K562 (cell line): ENCODE results near the gene LIF. TPM values are rescaled to one million over a fixed set of nuclear protein-coding genes. Genes with fewer than 3 reads are reported as not detected.
A peak's percentile ranks its signal among the peaks of the same experiment; 100 is the strongest.

Experiments
- ATF3 ChIP-seq, 2 experiments: fragments of 450-650 bp in 1 of 2; sonication (generic) in 1 of 2; formaldehyde crosslinking in 1 of 2; IDR thresholded peaks in 1 of 2; conservative IDR thresholded peaks in 1 of 2; 2 replicates each; pipeline versions ENCODE4 v1.6.1 to v1.8.1; 2016 to 2023; ENCODE audit warnings: mild to moderate bottlenecking in 2 of 2, moderate library complexity in 2 of 2, inconsistent platforms in 1 of 2, missing genetic modification reagents in 1 of 2
- CCNT2 ChIP-seq: IDR thresholded peaks from 2 replicates; pipeline ENCODE4 v1.6.1; 2011; ENCODE audit warnings: borderline replicate concordance, low read depth, mild to moderate bottlenecking, moderate library complexity, mixed read lengths, low read length; ENCODE audit not compliant: insufficient read length; ENCODE audit errors: extremely low read depth
- CUX1 ChIP-seq: fragments of 200-800 bp; sonication (Bioruptor generic); IDR thresholded peaks from 2 replicates; pipeline ENCODE4 v1.6.1; 2016; ENCODE audit warnings: missing genetic modification characterization, missing compliant biosample characterization
- DMBX1 ChIP-seq: fragments of 250-450 bp; sonication (Bioruptor Pico); IDR thresholded peaks from 2 replicates; pipeline ENCODE4 v1.8.0; 2022; ENCODE audit warnings: inconsistent platforms, mild to moderate bottlenecking, moderate library complexity, borderline replicate concordance
- EHMT2 ChIP-seq: fragments of 450-650 bp; IDR thresholded peaks from 2 replicates; pipeline ENCODE4 v1.6.1; 2018; ENCODE audit warnings: antibody characterized with exemption
- JUNB ChIP-seq: fragments of 450-650 bp; formaldehyde crosslinking; conservative IDR thresholded peaks from 2 replicates; pipeline ENCODE4 v1.4.0; 2020; ENCODE audit warnings: mild to moderate bottlenecking
- L3MBTL2 ChIP-seq: fragments of 450-650 bp; IDR thresholded peaks from 2 replicates; pipeline ENCODE4 v1.6.1; 2016; ENCODE audit warnings: mild to moderate bottlenecking, moderate library complexity
- LCOR ChIP-seq: sonication (generic); formaldehyde crosslinking; IDR thresholded peaks from 2 replicates; pipeline ENCODE4 v1.8.0; 2022; ENCODE audit warnings: mild to moderate bottlenecking, missing genetic modification reagents
- MEF2A ChIP-seq: IDR thresholded peaks from 2 replicates; pipeline ENCODE4 v1.6.1; 2011; ENCODE audit warnings: low read depth, mild to moderate bottlenecking, low read length, moderate library complexity; ENCODE audit not compliant: control insufficient read depth
- NCOA4 ChIP-seq: fragments of 450-650 bp; IDR thresholded peaks from 2 replicates; pipeline ENCODE4 v1.6.1; 2018; ENCODE audit warnings: mild to moderate bottlenecking; ENCODE audit not compliant: partially characterized antibody
- NR4A1 ChIP-seq, 2 experiments: fragments of 250-450 bp in 1 of 2; fragments of 450-650 bp in 1 of 2; sonication (Bioruptor Pico) in 1 of 2; IDR thresholded peaks; 2 replicates each; pipeline versions ENCODE4 v1.4.0 to v1.6.1; 2016 to 2020; ENCODE audit warnings: mild to moderate bottlenecking in 2 of 2, missing compliant biosample characterization in 1 of 2, missing genetic modification characterization in 1 of 2, moderate library complexity in 1 of 2
- TRIM24 ChIP-seq, 2 experiments: fragments of 450-650 bp; IDR thresholded peaks; 2 replicates each; pipeline ENCODE4 v1.6.1; 2016
- ZNF347 ChIP-seq: fragments of 450-650 bp; formaldehyde crosslinking; IDR thresholded peaks from 2 replicates; pipeline ENCODE4 v1.4.0; 2020; ENCODE audit warnings: low read depth, mild to moderate bottlenecking, moderate library complexity
- ZNF444 ChIP-seq: fragments of 250-450 bp; sonication (Bioruptor Pico); IDR thresholded peaks from 2 replicates; pipeline ENCODE4 v1.4.0; 2020; ENCODE audit warnings: mild to moderate bottlenecking, moderate library complexity
- ZNF589 ChIP-seq: fragments of 200-800 bp; sonication (Bioruptor generic); IDR thresholded peaks from 2 replicates; pipeline ENCODE4 v1.6.1; 2016; ENCODE audit warnings: low read depth, missing genetic modification characterization, missing compliant biosample characterization
- polyA plus RNA-seq, 8 experiments: library from polyadenylated mRNA; depleted of rRNA in 4 of 8; stranded (reverse) in 5 of 8; unstranded in 3 of 8; fragments of >200 nt; fragmentation: Nextera tagmentation in 2 of 8; fragmentation: Illumina TruSeq in 1 of 8; extraction: Ambion mirVana in 2 of 8; extraction: Trizol in 1 of 8; gene quantifications; 2 replicates each; pipeline versions ENCODE4 v1.2.1 to v1.2.3, GENCODE V29; 2011 to 2014; ENCODE audit warnings: inconsistent platforms in 1 of 8, missing spikeins in 1 of 8
- total RNA-seq, 7 experiments: library from RNA; depleted of rRNA in 6 of 7; stranded (reverse); fragments of >200 nt in 6 of 7; fragmentation: Illumina TruSeq in 2 of 7; extraction: Trizol in 2 of 7; gene quantifications; 2 replicates each; pipeline versions ENCODE4 v1.2.1 to v1.2.3, GENCODE V29; 2011 to 2021; ENCODE audit warnings: low replicate concordance in 1 of 7
- TF ChIP-seq, protein P1 (sequence below), 2 experiments: fragments of 150-350 bp in 1 of 2; IDR thresholded peaks; 2 replicates each; pipeline ENCODE4 v1.6.1; 2012 to 2016; ENCODE audit warnings: low read depth in 2 of 2, low read length in 2 of 2, mild to moderate bottlenecking in 1 of 2, moderate library complexity in 1 of 2

The LIF gene
- total and polyA plus RNA-seq, 9 of the 15 experiments (the other 6 are each of a cell fraction or from before 2014, with no cell fraction given), result 0.05 to 0.39 (median 0.18) TPM; not detected in 3

DNA sequence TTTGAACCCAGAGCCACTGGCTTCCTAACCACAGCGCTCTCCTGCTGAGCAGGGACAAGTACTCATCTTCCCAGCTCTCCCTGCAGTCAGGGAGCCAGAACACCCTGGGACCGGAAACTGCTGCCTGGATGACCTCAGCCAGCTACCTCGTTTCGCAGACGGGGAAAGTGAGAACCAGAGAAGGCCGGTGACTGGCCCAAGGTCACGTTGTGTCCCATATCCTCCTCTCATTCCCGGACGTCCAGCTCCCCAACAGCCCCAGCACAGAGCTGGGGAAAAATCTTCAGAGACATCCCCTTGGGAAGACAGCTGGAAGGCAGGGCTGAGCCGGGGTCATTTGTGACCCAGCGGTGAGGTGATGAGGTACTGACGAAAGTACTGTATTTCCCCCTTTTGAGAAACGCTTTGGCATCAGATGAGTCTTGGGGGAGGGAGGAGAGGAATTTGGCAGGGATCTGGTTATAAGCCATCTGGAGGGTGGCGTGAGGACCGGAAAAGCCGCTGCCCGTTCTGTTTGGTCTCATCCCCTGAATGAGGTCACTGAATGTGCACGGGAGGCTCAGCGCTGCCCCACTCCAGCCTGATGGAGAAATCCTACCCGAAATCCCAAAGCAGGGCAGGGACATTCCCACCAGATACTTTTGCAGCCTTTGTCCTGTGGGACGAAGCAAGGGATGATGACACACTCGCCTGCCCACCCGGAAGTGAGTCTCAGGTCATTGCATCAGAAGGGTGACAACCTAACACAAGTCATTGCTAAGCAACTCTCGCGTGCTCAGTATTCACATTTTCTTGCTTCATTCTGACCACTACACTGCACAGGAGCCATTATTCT, 41.1 kb downstream of the LIF start (continued):
- TF ChIP-seq, protein P1, sequence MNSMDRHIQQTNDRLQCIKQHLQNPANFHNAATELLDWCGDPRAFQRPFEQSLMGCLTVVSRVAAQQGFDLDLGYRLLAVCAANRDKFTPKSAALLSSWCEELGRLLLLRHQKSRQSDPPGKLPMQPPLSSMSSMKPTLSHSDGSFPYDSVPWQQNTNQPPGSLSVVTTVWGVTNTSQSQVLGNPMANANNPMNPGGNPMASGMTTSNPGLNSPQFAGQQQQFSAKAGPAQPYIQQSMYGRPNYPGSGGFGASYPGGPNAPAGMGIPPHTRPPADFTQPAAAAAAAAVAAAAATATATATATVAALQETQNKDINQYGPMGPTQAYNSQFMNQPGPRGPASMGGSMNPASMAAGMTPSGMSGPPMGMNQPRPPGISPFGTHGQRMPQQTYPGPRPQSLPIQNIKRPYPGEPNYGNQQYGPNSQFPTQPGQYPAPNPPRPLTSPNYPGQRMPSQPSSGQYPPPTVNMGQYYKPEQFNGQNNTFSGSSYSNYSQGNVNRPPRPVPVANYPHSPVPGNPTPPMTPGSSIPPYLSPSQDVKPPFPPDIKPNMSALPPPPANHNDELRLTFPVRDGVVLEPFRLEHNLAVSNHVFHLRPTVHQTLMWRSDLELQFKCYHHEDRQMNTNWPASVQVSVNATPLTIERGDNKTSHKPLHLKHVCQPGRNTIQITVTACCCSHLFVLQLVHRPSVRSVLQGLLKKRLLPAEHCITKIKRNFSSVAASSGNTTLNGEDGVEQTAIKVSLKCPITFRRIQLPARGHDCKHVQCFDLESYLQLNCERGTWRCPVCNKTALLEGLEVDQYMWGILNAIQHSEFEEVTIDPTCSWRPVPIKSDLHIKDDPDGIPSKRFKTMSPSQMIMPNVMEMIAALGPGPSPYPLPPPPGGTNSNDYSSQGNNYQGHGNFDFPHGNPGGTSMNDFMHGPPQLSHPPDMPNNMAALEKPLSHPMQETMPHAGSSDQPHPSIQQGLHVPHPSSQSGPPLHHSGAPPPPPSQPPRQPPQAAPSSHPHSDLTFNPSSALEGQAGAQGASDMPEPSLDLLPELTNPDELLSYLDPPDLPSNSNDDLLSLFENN (IDR thresholded peaks at IDR 0.05; ENCODE audit: low read depth in 2 of 2, low read length in 2 of 2), result no peak
- TF ChIP-seq ZNF589 (peak; percentile 77; the same call in 1 of the 2 replicates), NR4A1 (CRISPR knock-in tag; IDR thresholded peaks at IDR 0.05) (no peak), NR4A1 (tag; IDR thresholded peaks at IDR 0.05) (no peak), ZNF347 (no peak), ZNF444 (no peak), MEF2A (no peak), TRIM24 (IDR thresholded peaks at IDR 0.05) (peak; percentile 42 to 59; a peak in 2 of 4 replicates), JUNB (CRISPR knock-in tag) (no peak), NCOA4 (no peak), ATF3 (IDR thresholded peaks at IDR 0.05) (peak; percentile 94), ATF3 (CRISPR knock-in tag; conservative IDR thresholded peaks at IDR 0.05) (no peak), CUX1 (no peak), EHMT2 (no peak), CCNT2 (no peak), DMBX1 (no peak), LCOR (CRISPR knock-in tag) (no peak), L3MBTL2 (peak; percentile 71; the same call in 1 of the 2 replicates)
